ENCODE results near the gene ASIC2. TPM values are rescaled to one million over a fixed set of nuclear protein-coding genes. Genes with fewer than 3 reads are reported as not detected.
"Not testable (repeated sequence)": the region's sequence is repeated elsewhere in the genome, so short reads cannot be mapped to it uniquely, and the experiment has no call there.

ASIC2 gene
- total and polyA plus RNA-seq, 2 experiments from 2014 or later, result 0.52 to 2.8 TPM

- not testable (repeated sequence) for H2AFZ ChIP-seq; H3K27ac Mint-ChIP-seq; DNase-seq (ENCODE audit: low spot score); H3K9me2 ChIP-seq (ENCODE audit: insufficient read depth); H3K4me3 Mint-ChIP-seq; H3K4me1 Mint-ChIP-seq; H3K4me1 ChIP-seq (ENCODE audit: insufficient read depth); H4K20me1 ChIP-seq (replicated peaks; ENCODE audit: insufficient read depth); H3F3A ChIP-seq (replicated peaks; ENCODE audit: low read depth); H3K4me2 ChIP-seq; H3K27me3 ChIP-seq (ENCODE audit: insufficient read depth); H3K4me3 ChIP-seq; ATAC-seq; H3K79me2 ChIP-seq (replicated peaks; ENCODE audit: insufficient read depth); H3K27ac ChIP-seq (ENCODE audit: low read depth); H3K27me3 Mint-ChIP-seq (ENCODE audit: insufficient read depth, low read depth, poor library complexity); H3K36me3 ChIP-seq (ENCODE audit: insufficient read depth)
- H3K36me3 Mint-ChIP-seq (ENCODE audit: low read depth), result peaks cover 15% of the 10 kb centered on the region
- peaks cover 50% of the 10 kb centered on the region for H3K9me3 Mint-ChIP-seq
Observed at GRCh38 chr17:32981611-32982010, 311.5 kb downstream of the ASIC2 start.

DNA sequence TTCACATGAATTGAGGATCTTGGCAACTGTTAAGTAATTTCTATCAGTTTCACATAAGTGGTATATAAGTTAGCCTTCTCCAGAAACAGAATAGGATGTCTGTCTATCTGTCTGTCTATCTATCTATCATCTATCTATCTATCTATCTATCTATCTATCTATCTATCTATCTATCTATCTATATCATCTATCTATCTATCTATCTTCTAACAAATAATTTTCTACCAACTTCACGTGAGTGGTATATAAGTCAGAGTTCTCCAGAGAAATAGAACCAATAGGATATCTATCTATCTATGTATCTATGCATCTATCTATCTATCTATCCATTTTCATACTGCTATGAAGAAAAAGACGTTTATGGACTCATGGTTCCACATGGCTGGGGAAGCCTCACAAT is 312.9 kb downstream of the ASIC2 start:
- Mint-ChIP-seq H3K4me3 (no peak overlapping the region), H3K27ac (no peak overlapping the region), H3K27me3 (ENCODE audit: insufficient read depth, low read depth, poor library complexity) (peaks cover 3% of the 10 kb centered on the region), H3K9me3 (peaks cover 44% of the 10 kb centered on the region), H3K36me3 (ENCODE audit: low read depth) (peaks cover 15% of the 10 kb centered on the region), H3K4me1 (no peaks in the 10 kb centered on the region)
- no peak for ATAC-seq
- no peak overlapping the region for H3K27ac ChIP-seq (ENCODE audit: low read depth)
- no peak overlapping the region for H3K4me3 ChIP-seq
- H3K27me3 ChIP-seq (ENCODE audit: insufficient read depth), result no peaks in the 10 kb centered on the region
- no peaks in the 10 kb centered on the region for H3K36me3 ChIP-seq (ENCODE audit: insufficient read depth)
- no peak overlapping the region for H3K4me2 ChIP-seq
- H3K4me1 ChIP-seq (ENCODE audit: insufficient read depth), result no peaks in the 10 kb centered on the region
- no peak overlapping the region for H2AFZ ChIP-seq
- DNase-seq (ENCODE audit: low spot score), result no peak
- TF ChIP-seq, protein P1, sequence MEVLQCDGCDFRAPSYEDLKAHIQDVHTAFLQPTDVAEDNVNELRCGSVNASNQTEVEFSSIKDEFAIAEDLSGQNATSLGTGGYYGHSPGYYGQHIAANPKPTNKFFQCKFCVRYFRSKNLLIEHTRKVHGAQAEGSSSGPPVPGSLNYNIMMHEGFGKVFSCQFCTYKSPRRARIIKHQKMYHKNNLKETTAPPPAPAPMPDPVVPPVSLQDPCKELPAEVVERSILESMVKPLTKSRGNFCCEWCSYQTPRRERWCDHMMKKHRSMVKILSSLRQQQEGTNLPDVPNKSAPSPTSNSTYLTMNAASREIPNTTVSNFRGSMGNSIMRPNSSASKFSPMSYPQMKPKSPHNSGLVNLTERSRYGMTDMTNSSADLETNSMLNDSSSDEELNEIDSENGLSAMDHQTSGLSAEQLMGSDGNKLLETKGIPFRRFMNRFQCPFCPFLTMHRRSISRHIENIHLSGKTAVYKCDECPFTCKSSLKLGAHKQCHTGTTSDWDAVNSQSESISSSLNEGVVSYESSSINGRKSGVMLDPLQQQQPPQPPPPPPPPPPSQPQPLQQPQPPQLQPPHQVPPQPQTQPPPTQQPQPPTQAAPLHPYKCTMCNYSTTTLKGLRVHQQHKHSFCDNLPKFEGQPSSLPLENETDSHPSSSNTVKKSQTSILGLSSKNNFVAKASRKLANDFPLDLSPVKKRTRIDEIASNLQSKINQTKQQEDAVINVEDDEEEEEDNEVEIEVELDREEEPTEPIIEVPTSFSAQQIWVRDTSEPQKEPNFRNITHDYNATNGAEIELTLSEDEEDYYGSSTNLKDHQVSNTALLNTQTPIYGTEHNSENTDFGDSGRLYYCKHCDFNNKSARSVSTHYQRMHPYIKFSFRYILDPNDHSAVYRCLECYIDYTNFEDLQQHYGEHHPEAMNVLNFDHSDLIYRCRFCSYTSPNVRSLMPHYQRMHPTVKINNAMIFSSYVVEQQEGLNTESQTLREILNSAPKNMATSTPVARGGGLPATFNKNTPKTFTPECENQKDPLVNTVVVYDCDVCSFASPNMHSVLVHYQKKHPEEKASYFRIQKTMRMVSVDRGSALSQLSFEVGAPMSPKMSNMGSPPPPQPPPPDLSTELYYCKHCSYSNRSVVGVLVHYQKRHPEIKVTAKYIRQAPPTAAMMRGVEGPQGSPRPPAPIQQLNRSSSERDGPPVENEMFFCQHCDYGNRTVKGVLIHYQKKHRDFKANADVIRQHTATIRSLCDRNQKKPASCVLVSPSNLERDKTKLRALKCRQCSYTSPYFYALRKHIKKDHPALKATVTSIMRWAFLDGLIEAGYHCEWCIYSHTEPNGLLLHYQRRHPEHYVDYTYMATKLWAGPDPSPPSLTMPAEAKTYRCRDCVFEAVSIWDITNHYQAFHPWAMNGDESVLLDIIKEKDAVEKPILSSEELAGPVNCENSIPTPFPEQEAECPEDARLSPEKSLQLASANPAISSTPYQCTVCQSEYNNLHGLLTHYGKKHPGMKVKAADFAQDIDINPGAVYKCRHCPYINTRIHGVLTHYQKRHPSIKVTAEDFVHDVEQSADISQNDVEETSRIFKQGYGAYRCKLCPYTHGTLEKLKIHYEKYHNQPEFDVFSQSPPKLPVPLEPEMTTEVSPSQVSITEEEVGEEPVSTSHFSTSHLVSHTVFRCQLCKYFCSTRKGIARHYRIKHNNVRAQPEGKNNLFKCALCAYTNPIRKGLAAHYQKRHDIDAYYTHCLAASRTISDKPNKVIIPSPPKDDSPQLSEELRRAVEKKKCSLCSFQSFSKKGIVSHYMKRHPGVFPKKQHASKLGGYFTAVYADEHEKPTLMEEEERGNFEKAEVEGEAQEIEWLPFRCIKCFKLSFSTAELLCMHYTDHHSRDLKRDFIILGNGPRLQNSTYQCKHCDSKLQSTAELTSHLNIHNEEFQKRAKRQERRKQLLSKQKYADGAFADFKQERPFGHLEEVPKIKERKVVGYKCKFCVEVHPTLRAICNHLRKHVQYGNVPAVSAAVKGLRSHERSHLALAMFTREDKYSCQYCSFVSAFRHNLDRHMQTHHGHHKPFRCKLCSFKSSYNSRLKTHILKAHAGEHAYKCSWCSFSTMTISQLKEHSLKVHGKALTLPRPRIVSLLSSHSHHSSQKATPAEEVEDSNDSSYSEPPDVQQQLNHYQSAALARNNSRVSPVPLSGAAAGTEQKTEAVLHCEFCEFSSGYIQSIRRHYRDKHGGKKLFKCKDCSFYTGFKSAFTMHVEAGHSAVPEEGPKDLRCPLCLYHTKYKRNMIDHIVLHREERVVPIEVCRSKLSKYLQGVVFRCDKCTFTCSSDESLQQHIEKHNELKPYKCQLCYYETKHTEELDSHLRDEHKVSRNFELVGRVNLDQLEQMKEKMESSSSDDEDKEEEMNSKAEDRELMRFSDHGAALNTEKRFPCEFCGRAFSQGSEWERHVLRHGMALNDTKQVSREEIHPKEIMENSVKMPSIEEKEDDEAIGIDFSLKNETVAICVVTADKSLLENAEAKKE (CRISPR knock-in tag; IDR thresholded peaks at IDR 0.05), result no peak
- TF ChIP-seq EZH2phosphoT487 (IDR thresholded peaks at IDR 0.05; ENCODE audit: unreplicated experiment) (no peak), POLR2AphosphoS5 (IDR thresholded peaks at IDR 0.05; ENCODE audit: low read depth) (no peak)
- H4K20me1 ChIP-seq (replicated peaks; ENCODE audit: insufficient read depth), result no peaks in the 10 kb centered on the region
- no peaks in the 10 kb centered on the region for H3K79me2 ChIP-seq (replicated peaks; ENCODE audit: insufficient read depth)
- H3K9me2 ChIP-seq (ENCODE audit: insufficient read depth), result no peaks in the 10 kb centered on the region
- H3F3A ChIP-seq (replicated peaks; ENCODE audit: low read depth), result no peaks in the 10 kb centered on the region
